ENCODE measurements around the gene MRTFB. TPM values are rescaled to one million over a fixed set of nuclear protein-coding genes. Genes with fewer than 3 reads are reported as not detected.

MRTFB gene
- total and polyA plus RNA-seq, 4 donors = 19.1 to 32.1 (median 25.1) TPM

- Histone ChIP-seq H3K27ac (ENCODE audit: low read depth, low read length) (no peak overlapping the region), H3K36me3 (ENCODE audit: control insufficient read depth, insufficient read depth, low read length) (peaks cover 4% of the 10 kb centered on the region), H3K4me1 (ENCODE audit: control insufficient read depth, insufficient read depth, low read length) (peaks cover 15% of the 10 kb centered on the region), H3K27me3 (ENCODE audit: control insufficient read depth, insufficient read depth, low read length) (peaks cover 8% of the 10 kb centered on the region), H3K4me3 (ENCODE audit: low read depth, low read length) (no peak overlapping the region), H3K9me3 (ENCODE audit: control insufficient read depth, insufficient read depth, low read length) (peaks cover 1% of the 10 kb centered on the region)
- DNase-seq (ENCODE audit: low read depth in 4 of 6, low spot score in 6 of 6) = no peak
- 87% methylated on average over 6 of the region's 11 CpGs for WGBS (ENCODE audit: insufficient coverage)
Measured at GRCh38 chr16:14306485-14307058, 235.5 kb downstream of the MRTFB start.

- no peak overlapping the region for H3K27ac ChIP-seq (ENCODE audit: low read depth, low read length)
- H3K36me3 ChIP-seq (ENCODE audit: control insufficient read depth, insufficient read depth, low read length) = peaks cover 4% of the 10 kb centered on the region
- peaks cover 13% of the 10 kb centered on the region for H3K4me1 ChIP-seq (ENCODE audit: control insufficient read depth, insufficient read depth, low read length)
- H3K4me3 ChIP-seq (ENCODE audit: low read depth, low read length) = no peak overlapping the region
- DNase-seq (ENCODE audit: low read depth in 4 of 6, low spot score in 6 of 6) = no peak
- H3K27me3 ChIP-seq (ENCODE audit: control insufficient read depth, insufficient read depth, low read length) = peaks cover 8% of the 10 kb centered on the region
- H3K9me3 ChIP-seq (ENCODE audit: control insufficient read depth, insufficient read depth, low read length) = peaks cover 1% of the 10 kb centered on the region
- WGBS (ENCODE audit: insufficient coverage) = 73% methylated on average over 10 of the region's 10 CpGs
Measured at GRCh38 chr16:14307059-14307526, 236.0 kb downstream of the MRTFB start.

GRCh38 chr16:14307527-14308367, 236.6 kb downstream of the MRTFB start:
- H3K27ac ChIP-seq (ENCODE audit: low read depth, low read length) = no peak overlapping the region
- H3K9me3 ChIP-seq (ENCODE audit: control insufficient read depth, insufficient read depth, low read length) = peaks cover 1% of the 10 kb centered on the region
- peaks cover 13% of the 10 kb centered on the region for H3K4me1 ChIP-seq (ENCODE audit: control insufficient read depth, insufficient read depth, low read length)
- WGBS (ENCODE audit: insufficient coverage) = 70% methylated on average over 22 of the region's 23 CpGs
- no peak overlapping the region for H3K4me3 ChIP-seq (ENCODE audit: low read depth, low read length)
- DNase-seq (ENCODE audit: low read depth in 4 of 6, low spot score in 6 of 6) = no peak
- H3K27me3 ChIP-seq (ENCODE audit: control insufficient read depth, insufficient read depth, low read length) = peaks cover 8% of the 10 kb centered on the region
- peaks cover 4% of the 10 kb centered on the region for H3K36me3 ChIP-seq (ENCODE audit: control insufficient read depth, insufficient read depth, low read length)

- H3K27ac ChIP-seq (ENCODE audit: low read depth, low read length) = no peak overlapping the region
- H3K27me3 ChIP-seq (ENCODE audit: control insufficient read depth, insufficient read depth, low read length) = peaks cover 6% of the 10 kb centered on the region
Measured at GRCh38 chr16:14308368-14308723, 237.2 kb downstream of the MRTFB start.

GRCh38 chr16:14309001-14309886, 238.1 kb downstream of the MRTFB start:
- WGBS (ENCODE audit: insufficient coverage) = 65% methylated on average over 17 of the region's 26 CpGs
- Histone ChIP-seq H3K4me1 (ENCODE audit: control insufficient read depth, insufficient read depth, low read length) (peaks cover 6% of the 10 kb centered on the region), H3K27me3 (ENCODE audit: control insufficient read depth, insufficient read depth, low read length) (no peaks in the 10 kb centered on the region), H3K4me3 (ENCODE audit: low read depth, low read length) (no peak overlapping the region), H3K36me3 (ENCODE audit: control insufficient read depth, insufficient read depth, low read length) (peaks cover 4% of the 10 kb centered on the region), H3K9me3 (ENCODE audit: control insufficient read depth, insufficient read depth, low read length) (peaks cover 1% of the 10 kb centered on the region), H3K27ac (ENCODE audit: low read depth, low read length) (no peak overlapping the region)
- no peak for DNase-seq (ENCODE audit: low read depth in 4 of 6, low spot score in 6 of 6)

More at GRCh38 chr16:14308368-14308723, 237.2 kb downstream of the MRTFB start:
- peaks cover 12% of the 10 kb centered on the region for H3K4me1 ChIP-seq (ENCODE audit: control insufficient read depth, insufficient read depth, low read length)
- no peak overlapping the region for H3K4me3 ChIP-seq (ENCODE audit: low read depth, low read length)
- DNase-seq (ENCODE audit: low read depth in 4 of 6, low spot score in 6 of 6) = no peak
- H3K9me3 ChIP-seq (ENCODE audit: control insufficient read depth, insufficient read depth, low read length) = peaks cover 1% of the 10 kb centered on the region
- no CpG with 5 or more reads among the region's 1 CpG for WGBS (ENCODE audit: insufficient coverage)
- peaks cover 4% of the 10 kb centered on the region for H3K36me3 ChIP-seq (ENCODE audit: control insufficient read depth, insufficient read depth, low read length)

- H3K4me1 ChIP-seq (ENCODE audit: control insufficient read depth, insufficient read depth, low read length) = peaks cover 6% of the 10 kb centered on the region
- H3K9me3 ChIP-seq (ENCODE audit: control insufficient read depth, insufficient read depth, low read length) = no peaks in the 10 kb centered on the region
- no peak overlapping the region for H3K4me3 ChIP-seq (ENCODE audit: low read depth, low read length)
- H3K27me3 ChIP-seq (ENCODE audit: control insufficient read depth, insufficient read depth, low read length) = no peaks in the 10 kb centered on the region
- WGBS (ENCODE audit: insufficient coverage) = 76% methylated on average over 5 of the region's 10 CpGs
- peaks cover 4% of the 10 kb centered on the region for H3K36me3 ChIP-seq (ENCODE audit: control insufficient read depth, insufficient read depth, low read length)
- H3K27ac ChIP-seq (ENCODE audit: low read depth, low read length) = no peak overlapping the region
- no peak for DNase-seq (ENCODE audit: low read depth in 4 of 6, low spot score in 6 of 6)
Measured at GRCh38 chr16:14309906-14310305, 238.8 kb downstream of the MRTFB start.

GRCh38 chr16:14310519-14310991, 239.4 kb downstream of the MRTFB start:
- peaks cover 4% of the 10 kb centered on the region for H3K36me3 ChIP-seq (ENCODE audit: control insufficient read depth, insufficient read depth, low read length)
- no peaks in the 10 kb centered on the region for H3K9me3 ChIP-seq (ENCODE audit: control insufficient read depth, insufficient read depth, low read length)
- 41% methylated on average over 6 of the region's 10 CpGs for WGBS (ENCODE audit: insufficient coverage)
- H3K4me1 ChIP-seq (ENCODE audit: control insufficient read depth, insufficient read depth, low read length) = peaks cover 6% of the 10 kb centered on the region
- no peak overlapping the region for H3K27ac ChIP-seq (ENCODE audit: low read depth, low read length)
- H3K4me3 ChIP-seq (ENCODE audit: low read depth, low read length) = no peak overlapping the region
- DNase-seq (ENCODE audit: low read depth in 4 of 6, low spot score in 6 of 6) = no peak
- no peaks in the 10 kb centered on the region for H3K27me3 ChIP-seq (ENCODE audit: control insufficient read depth, insufficient read depth, low read length)

GRCh38 chr16:14314116-14314515, 243.0 kb downstream of the MRTFB start:
- H3K27ac ChIP-seq (ENCODE audit: low read depth, low read length) = no peak overlapping the region
- H3K4me3 ChIP-seq (ENCODE audit: low read depth, low read length) = no peak overlapping the region
- peaks cover 4% of the 10 kb centered on the region for H3K36me3 ChIP-seq (ENCODE audit: control insufficient read depth, insufficient read depth, low read length)
- peaks cover 6% of the 10 kb centered on the region for H3K4me1 ChIP-seq (ENCODE audit: control insufficient read depth, insufficient read depth, low read length)
- H3K27me3 ChIP-seq (ENCODE audit: control insufficient read depth, insufficient read depth, low read length) = no peaks in the 10 kb centered on the region
- no peak for DNase-seq (ENCODE audit: low read depth in 4 of 6, low spot score in 6 of 6)
- H3K9me3 ChIP-seq (ENCODE audit: control insufficient read depth, insufficient read depth, low read length) = no peaks in the 10 kb centered on the region
- WGBS (ENCODE audit: insufficient coverage) = 100% methylated on average over 1 of the region's 1 CpG

GRCh38 chr16:14315683-14316320, 244.7 kb downstream of the MRTFB start:
- no peak overlapping the region for H3K4me3 ChIP-seq (ENCODE audit: low read depth, low read length)
- H3K27ac ChIP-seq (ENCODE audit: low read depth, low read length) = no peak overlapping the region
- no peaks in the 10 kb centered on the region for H3K9me3 ChIP-seq (ENCODE audit: control insufficient read depth, insufficient read depth, low read length)
- H3K27me3 ChIP-seq (ENCODE audit: control insufficient read depth, insufficient read depth, low read length) = no peaks in the 10 kb centered on the region
- no peak for DNase-seq (ENCODE audit: low read depth in 4 of 6, low spot score in 6 of 6)
- H3K4me1 ChIP-seq (ENCODE audit: control insufficient read depth, insufficient read depth, low read length) = peaks cover 2% of the 10 kb centered on the region
- peaks cover under 1% of the 10 kb centered on the region for H3K36me3 ChIP-seq (ENCODE audit: control insufficient read depth, insufficient read depth, low read length)
- WGBS (ENCODE audit: insufficient coverage) = 83% methylated on average over 7 of the region's 11 CpGs

Data from spinal cord (tissue), 10 donors.